Epithelial cell of esophagus (primary cell): ENCODE measurements around the gene OR2T35.

Source experiments
- DNase-seq: peaks from one replicate; pipeline ENCODE4 v3.0.0; 2010; ENCODE audit warnings: low read depth
- H3K4me3 ChIP-seq: 2 replicates; pipeline ENCODE4 v1.5.1; 2011; ENCODE audit warnings: mild to moderate bottlenecking, low read length, control low read depth
- CTCF ChIP-seq: IDR thresholded peaks from 2 replicates; pipeline ENCODE4 v1.5.1; 2011; ENCODE audit warnings: low read depth, mild to moderate bottlenecking, low read length, control low read depth, inconsistent platforms; ENCODE audit not compliant: insufficient read depth; ENCODE audit errors: missing control alignments

OR2T35 gene

DNA sequence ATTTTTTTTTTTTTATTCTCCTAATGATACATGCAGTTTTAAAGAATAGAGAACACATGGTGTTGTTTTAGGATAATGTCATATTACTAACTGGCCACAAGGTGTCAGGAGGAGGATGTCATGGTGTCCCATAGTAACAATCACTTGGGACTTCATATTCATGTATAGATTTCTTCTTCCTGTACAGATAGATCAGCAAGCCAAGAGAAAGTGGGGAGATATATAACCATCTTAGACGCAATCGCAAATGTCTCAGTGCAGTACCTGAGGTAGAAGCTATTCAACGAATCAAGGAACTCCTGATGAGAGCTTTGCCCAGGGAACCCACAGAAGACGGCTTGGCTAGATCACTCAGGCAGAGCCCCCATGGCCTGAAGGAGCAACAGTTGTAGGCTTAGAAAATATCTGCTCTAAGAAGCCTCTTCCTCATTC, 22.5 kb downstream of the OR2T35 start:
- H3K4me3 ChIP-seq: no peak overlapping the region
- peak; percentile 41 for DNase-seq
- peak; percentile 44 for TF ChIP-seq CTCF

GRCh38 chr1:248621770-248622169, 23.3 kb downstream of the OR2T35 start:
- no peak overlapping the region for H3K4me3 ChIP-seq
- no peak for TF ChIP-seq CTCF
- no peak for DNase-seq

DNA sequence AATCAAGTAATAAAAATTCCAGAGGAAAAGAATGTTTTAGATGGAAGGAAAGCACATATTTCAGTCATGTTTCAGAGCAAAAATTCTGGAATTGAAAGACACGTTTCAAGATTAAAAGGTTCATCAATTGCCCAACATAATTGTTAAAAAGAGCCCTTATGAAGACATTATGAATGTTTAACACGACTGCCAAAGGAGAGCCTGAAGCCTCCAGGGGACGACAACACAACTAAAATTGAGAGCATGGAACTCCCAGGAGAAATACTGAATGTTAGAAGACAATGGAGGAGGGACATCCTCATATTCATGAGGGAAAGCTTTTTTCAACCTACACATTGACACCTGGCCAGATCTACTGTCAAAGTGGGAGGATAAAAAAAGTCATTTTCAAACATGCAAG, 26.2 kb downstream of the OR2T35 start:
- TF ChIP-seq CTCF: peak; percentile 34
- H3K4me3 ChIP-seq: no peak overlapping the region
- peak; percentile 32 for DNase-seq

DNA sequence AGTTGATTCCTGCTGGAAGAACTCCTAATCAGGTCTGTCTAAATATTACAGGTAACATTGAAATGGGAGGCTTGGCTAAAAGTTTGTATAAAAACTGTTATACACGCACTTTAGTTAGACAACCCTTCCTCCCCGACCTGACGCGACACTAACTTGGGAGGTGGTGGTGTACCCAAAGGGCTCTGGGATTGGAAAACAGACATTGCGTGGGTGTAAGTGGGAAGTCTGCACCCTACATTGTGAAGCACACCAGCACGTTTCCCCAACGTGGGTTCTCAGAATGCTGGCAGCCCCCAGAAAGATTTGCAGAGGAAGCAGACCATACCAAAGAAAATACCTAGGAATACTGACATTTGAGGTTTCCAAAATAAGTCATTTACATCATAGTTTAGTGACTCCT, 27.0 kb downstream of the OR2T35 start:
- no peak overlapping the region for H3K4me3 ChIP-seq
- TF ChIP-seq CTCF: no peak
- no peak for DNase-seq

GRCh38 chr1:248613742-248614141, 31.3 kb downstream of the OR2T35 start:
- H3K4me3 ChIP-seq: no peak overlapping the region
- TF ChIP-seq CTCF: no peak
- no peak for DNase-seq

GRCh38 chr1:248611883-248612414, 33.1 kb downstream of the OR2T35 start:
- no peak for TF ChIP-seq CTCF
- no peak for DNase-seq
- H3K4me3 ChIP-seq: no peak overlapping the region

- no peak for TF ChIP-seq CTCF
- H3K4me3 ChIP-seq: no peak overlapping the region
- no peak for DNase-seq
Observed at GRCh38 chr1:248610301-248610700, 34.8 kb downstream of the OR2T35 start.
